RPMI8226 (cell line): Measurements from ENCODE around the gene TNPO2.
"Not testable (repeated sequence)": the region's sequence is repeated elsewhere in the genome, so short reads cannot be mapped to it uniquely, and the experiment has no call there.

Experiments used
- DNase-seq: peaks from one replicate; pipeline ENCODE4 v3.0.0-alpha.2; 2015

TNPO2 gene

GRCh38 chr19:12736995-12737834 is 13.5 kb upstream of the TNPO2 start, which contains the start of gene GET3:
GET3 (plus strand) TSS chr19:12737497; CDS start chr19:12737506, 9 bp downstream.
- DNase-seq, result peak; percentile 92

- DNase-seq, result peak; percentile 80
These were observed 9.9 kb upstream of the TNPO2 start for GRCh38 chr19:12733369-12734214.

- DNase-seq, result no peak
These were observed 7.6 kb upstream of the TNPO2 start for GRCh38 chr19:12731337-12731736.

GRCh38 chr19:12730064-12730463 is 6.3 kb upstream of the TNPO2 start:
- DNase-seq, result no peak

- DNase-seq, result no peak
These were observed 4.2 kb upstream of the TNPO2 start for GRCh38 chr19:12727745-12728433.

GRCh38 chr19:12726988-12727316 is 3.2 kb upstream of the TNPO2 start:
- no peak for DNase-seq

- DNase-seq, result not testable (repeated sequence)
These were observed 1.9 kb upstream of the TNPO2 start for GRCh38 chr19:12725612-12726011.

GRCh38 chr19:12723381-12723640 is 421 bp downstream of the TNPO2 start:
- no peak for DNase-seq

- peak; percentile 99 for DNase-seq
These were observed 959 bp downstream of the TNPO2 start for GRCh38 chr19:12722566-12723380.

- peak; percentile 48 for DNase-seq
These were observed 1.8 kb downstream of the TNPO2 start for GRCh38 chr19:12721656-12722565.

- no peak for DNase-seq
These were observed 2.7 kb downstream of the TNPO2 start for GRCh38 chr19:12720851-12721655.

GRCh38 chr19:12720296-12720695 is 3.4 kb downstream of the TNPO2 start:
- no peak for DNase-seq

GRCh38 chr19:12715929-12716328 is 7.8 kb downstream of the TNPO2 start:
- DNase-seq, result no peak

- no peak for DNase-seq
These were observed 8.6 kb downstream of the TNPO2 start for GRCh38 chr19:12715102-12715501.

- DNase-seq, result not testable (repeated sequence)
These were observed 10.4 kb downstream of the TNPO2 start for GRCh38 chr19:12713304-12713703.

GRCh38 chr19:12712077-12712476 is 11.7 kb downstream of the TNPO2 start:
- not testable (repeated sequence) for DNase-seq

- DNase-seq, result no peak
These were observed 12.5 kb downstream of the TNPO2 start for GRCh38 chr19:12711187-12711586.

- DNase-seq, result no peak
These were observed 15.1 kb downstream of the TNPO2 start for GRCh38 chr19:12708641-12709040.

GRCh38 chr19:12706332-12706718 is 17.4 kb downstream of the TNPO2 start:
- no peak for DNase-seq

GRCh38 chr19:12705654-12706331 is 17.9 kb downstream of the TNPO2 start:
- DNase-seq, result no peak
